ENCODE results near the gene KRT83.
"Not testable (repeated sequence)": the region's sequence is repeated elsewhere in the genome, so short reads cannot be mapped to it uniquely, and the experiment has no call there.

KRT83 gene

GRCh38 chr12:52349196-52349595 lies 28.0 kb upstream of the KRT83 start:
- Histone ChIP-seq H2AFZ (ENCODE audit: low read depth, low read length) (no peak overlapping the region), H3K27me3 (ENCODE audit: insufficient read depth, low read length) (peaks cover 3% of the 10 kb centered on the region), H3K4me3 (ENCODE audit: low read length) (no peak overlapping the region)

GRCh38 chr12:52347551-52348510 lies 26.6 kb upstream of the KRT83 start:
- H3K27me3 ChIP-seq (ENCODE audit: insufficient read depth, low read length), result peaks cover 3% of the 10 kb centered on the region
- H2AFZ ChIP-seq (ENCODE audit: low read depth, low read length), result no peak overlapping the region
- no peaks in the 10 kb centered on the region for H3K9me3 ChIP-seq (ENCODE audit: low read length)
- H3K4me3 ChIP-seq (ENCODE audit: low read length), result no peak overlapping the region
- H3K36me3 ChIP-seq (ENCODE audit: insufficient read depth, low read length), result no peaks in the 10 kb centered on the region
- no peaks in the 10 kb centered on the region for H3K4me1 ChIP-seq (ENCODE audit: insufficient read depth, low read length)

More at GRCh38 chr12:52349196-52349595, 28.0 kb upstream of the KRT83 start:
- H3K36me3 ChIP-seq (ENCODE audit: insufficient read depth, low read length), result no peaks in the 10 kb centered on the region
- no peaks in the 10 kb centered on the region for H3K4me1 ChIP-seq (ENCODE audit: insufficient read depth, low read length)
- no peaks in the 10 kb centered on the region for H3K9me3 ChIP-seq (ENCODE audit: low read length)

- Histone ChIP-seq H3K36me3 (ENCODE audit: insufficient read depth, low read length) (no peaks in the 10 kb centered on the region), H3K4me1 (ENCODE audit: insufficient read depth, low read length) (no peaks in the 10 kb centered on the region), H2AFZ (ENCODE audit: low read depth, low read length) (no peak overlapping the region), H3K4me3 (ENCODE audit: low read length) (no peak overlapping the region), H3K9me3 (ENCODE audit: low read length) (no peaks in the 10 kb centered on the region), H3K27me3 (ENCODE audit: insufficient read depth, low read length) (peaks cover 3% of the 10 kb centered on the region)
These were observed 25.8 kb upstream of the KRT83 start for GRCh38 chr12:52347016-52347415.

- H3K4me1 ChIP-seq (ENCODE audit: insufficient read depth, low read length), result no peaks in the 10 kb centered on the region
- no peaks in the 10 kb centered on the region for H3K9me3 ChIP-seq (ENCODE audit: low read length)
- H3K4me3 ChIP-seq (ENCODE audit: low read length), result no peak overlapping the region
- no peak overlapping the region for H2AFZ ChIP-seq (ENCODE audit: low read depth, low read length)
- peaks cover 3% of the 10 kb centered on the region for H3K27me3 ChIP-seq (ENCODE audit: insufficient read depth, low read length)
- no peaks in the 10 kb centered on the region for H3K36me3 ChIP-seq (ENCODE audit: insufficient read depth, low read length)
These were observed 25.4 kb upstream of the KRT83 start for GRCh38 chr12:52346593-52346992.

GRCh38 chr12:52345041-52345440 lies 23.8 kb upstream of the KRT83 start:
- not testable (repeated sequence) for H2AFZ ChIP-seq (ENCODE audit: low read depth, low read length); H3K4me1 ChIP-seq (ENCODE audit: insufficient read depth, low read length); H3K27me3 ChIP-seq (ENCODE audit: insufficient read depth, low read length); H3K9me3 ChIP-seq (ENCODE audit: low read length); H3K4me3 ChIP-seq (ENCODE audit: low read length); H3K36me3 ChIP-seq (ENCODE audit: insufficient read depth, low read length)

GRCh38 chr12:52344111-52344510 lies 22.9 kb upstream of the KRT83 start:
- Histone ChIP-seq H3K4me1 (ENCODE audit: insufficient read depth, low read length) (no peaks in the 10 kb centered on the region), H3K9me3 (ENCODE audit: low read length) (no peaks in the 10 kb centered on the region), H3K27me3 (ENCODE audit: insufficient read depth, low read length) (peaks cover 3% of the 10 kb centered on the region), H3K4me3 (ENCODE audit: low read length) (no peak overlapping the region), H2AFZ (ENCODE audit: low read depth, low read length) (no peak overlapping the region), H3K36me3 (ENCODE audit: insufficient read depth, low read length) (no peaks in the 10 kb centered on the region)

- H2AFZ ChIP-seq (ENCODE audit: low read depth, low read length), result no peak overlapping the region
- no peaks in the 10 kb centered on the region for H3K9me3 ChIP-seq (ENCODE audit: low read length)
- no peaks in the 10 kb centered on the region for H3K36me3 ChIP-seq (ENCODE audit: insufficient read depth, low read length)
- H3K4me1 ChIP-seq (ENCODE audit: insufficient read depth, low read length), result no peaks in the 10 kb centered on the region
- H3K4me3 ChIP-seq (ENCODE audit: low read length), result no peak overlapping the region
- H3K27me3 ChIP-seq (ENCODE audit: insufficient read depth, low read length), result peaks cover 6% of the 10 kb centered on the region
These were observed 22.4 kb upstream of the KRT83 start for GRCh38 chr12:52343550-52343949.

- H3K27me3 ChIP-seq (ENCODE audit: insufficient read depth, low read length), result peaks cover 3% of the 10 kb centered on the region
These were observed 21.7 kb upstream of the KRT83 start for GRCh38 chr12:52342781-52343490.

GRCh38 chr12:52341066-52341580 lies 19.9 kb upstream of the KRT83 start:
- Histone ChIP-seq H3K27me3 (ENCODE audit: insufficient read depth, low read length) (peaks cover 2% of the 10 kb centered on the region), H3K4me3 (ENCODE audit: low read length) (no peak overlapping the region), H2AFZ (ENCODE audit: low read depth, low read length) (no peak overlapping the region), H3K36me3 (ENCODE audit: insufficient read depth, low read length) (no peaks in the 10 kb centered on the region), H3K4me1 (ENCODE audit: insufficient read depth, low read length) (no peaks in the 10 kb centered on the region), H3K9me3 (ENCODE audit: low read length) (no peaks in the 10 kb centered on the region)

More at GRCh38 chr12:52342781-52343490, 21.7 kb upstream of the KRT83 start:
- no peaks in the 10 kb centered on the region for H3K36me3 ChIP-seq (ENCODE audit: insufficient read depth, low read length)
- H2AFZ ChIP-seq (ENCODE audit: low read depth, low read length), result no peak overlapping the region
- no peaks in the 10 kb centered on the region for H3K4me1 ChIP-seq (ENCODE audit: insufficient read depth, low read length)
- no peak overlapping the region for H3K4me3 ChIP-seq (ENCODE audit: low read length)
- H3K9me3 ChIP-seq (ENCODE audit: low read length), result no peaks in the 10 kb centered on the region

GRCh38 chr12:52338241-52338960 lies 17.2 kb upstream of the KRT83 start:
- H3K27me3 ChIP-seq (ENCODE audit: insufficient read depth, low read length), result peaks cover 2% of the 10 kb centered on the region
- H3K9me3 ChIP-seq (ENCODE audit: low read length), result no peaks in the 10 kb centered on the region
- H3K36me3 ChIP-seq (ENCODE audit: insufficient read depth, low read length), result no peaks in the 10 kb centered on the region
- H3K4me1 ChIP-seq (ENCODE audit: insufficient read depth, low read length), result no peaks in the 10 kb centered on the region
- no peak overlapping the region for H2AFZ ChIP-seq (ENCODE audit: low read depth, low read length)
- H3K4me3 ChIP-seq (ENCODE audit: low read length), result no peak overlapping the region

- no peaks in the 10 kb centered on the region for H3K4me1 ChIP-seq (ENCODE audit: insufficient read depth, low read length)
- H3K36me3 ChIP-seq (ENCODE audit: insufficient read depth, low read length), result no peaks in the 10 kb centered on the region
- H3K9me3 ChIP-seq (ENCODE audit: low read length), result no peaks in the 10 kb centered on the region
- no peak overlapping the region for H3K4me3 ChIP-seq (ENCODE audit: low read length)
- peaks cover 2% of the 10 kb centered on the region for H3K27me3 ChIP-seq (ENCODE audit: insufficient read depth, low read length)
- H2AFZ ChIP-seq (ENCODE audit: low read depth, low read length), result no peak overlapping the region
These were observed 15.9 kb upstream of the KRT83 start for GRCh38 chr12:52337054-52337453.

- H3K27me3 ChIP-seq (ENCODE audit: insufficient read depth, low read length), result peaks cover 2% of the 10 kb centered on the region
- H3K4me1 ChIP-seq (ENCODE audit: insufficient read depth, low read length), result no peaks in the 10 kb centered on the region
- H3K9me3 ChIP-seq (ENCODE audit: low read length), result no peaks in the 10 kb centered on the region
- no peak overlapping the region for H2AFZ ChIP-seq (ENCODE audit: low read depth, low read length)
- H3K4me3 ChIP-seq (ENCODE audit: low read length), result no peak overlapping the region
- no peaks in the 10 kb centered on the region for H3K36me3 ChIP-seq (ENCODE audit: insufficient read depth, low read length)
These were observed 15.4 kb upstream of the KRT83 start for GRCh38 chr12:52336641-52337040.
